ENCODE data around the gene RGS19. TPM values are rescaled to one million over a fixed set of nuclear protein-coding genes. Genes with fewer than 3 reads are reported as not detected.

Gene RGS19
- total and polyA plus RNA-seq, 2 experiments from 2014 or later, result 9.0 to 12.3 TPM

GRCh38 chr20:64101731-64102621 lies 22.7 kb upstream of the RGS19 start:
- peaks cover 26% of the 10 kb centered on the region for H3K27me3 ChIP-seq
- peak in 1 of 2 donors; percentile 82 for DNase-seq (ENCODE audit: low read depth in 1 of 2, low spot score in 1 of 2)
- H3K4me3 ChIP-seq, result peak overlapping the region; percentile 40
- TF ChIP-seq CTCF (IDR thresholded peaks at IDR 0.05; ENCODE audit: low read depth, low read length), result peak; percentile 58
- no peak overlapping the region for H3K27ac ChIP-seq
- H3K9me3 ChIP-seq (ENCODE audit: low read depth), result no peaks in the 10 kb centered on the region
- no peaks in the 10 kb centered on the region for H3K4me1 ChIP-seq (ENCODE audit: low read depth)
- H3K36me3 ChIP-seq, result no peaks in the 10 kb centered on the region

DNA sequence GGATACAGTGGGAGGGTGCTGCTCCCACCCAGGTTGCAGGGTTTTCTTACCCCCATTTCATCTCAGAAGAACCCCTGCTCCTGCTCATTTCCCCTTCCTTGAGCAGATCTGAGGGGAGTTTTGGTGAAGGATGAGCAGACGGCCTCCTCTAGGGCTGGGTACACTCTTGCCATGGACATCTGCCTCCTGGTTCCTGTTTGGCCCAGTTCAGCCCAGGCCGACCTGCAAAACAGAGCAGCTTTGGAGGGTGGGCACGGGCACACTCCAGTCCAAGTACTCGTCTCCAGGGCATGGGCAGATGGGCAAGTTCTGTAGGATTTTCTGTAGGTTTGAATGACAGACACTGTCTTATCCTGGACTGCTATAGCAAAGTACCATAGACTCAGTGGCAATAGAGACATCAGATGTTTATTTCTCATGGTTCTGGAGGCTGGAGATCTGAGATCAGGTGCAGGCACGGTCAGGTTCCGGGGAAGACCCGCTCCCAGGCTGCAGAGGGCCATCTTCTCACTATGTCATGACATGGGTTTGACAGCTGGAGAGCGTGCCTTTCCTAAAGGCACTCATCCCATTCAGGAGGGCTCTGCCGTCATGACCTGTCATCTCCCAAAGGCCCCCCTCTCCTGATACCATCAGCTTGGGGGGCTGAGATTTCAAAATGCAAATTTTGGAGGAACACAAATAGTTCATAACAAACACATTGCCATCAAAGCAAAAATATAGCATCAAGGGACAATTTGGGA lies 21.8 kb upstream of the RGS19 start:
- Histone ChIP-seq H3K27ac (no peak overlapping the region), H3K4me3 (no peak overlapping the region), H3K4me1 (ENCODE audit: low read depth) (no peaks in the 10 kb centered on the region), H3K36me3 (no peaks in the 10 kb centered on the region), H3K27me3 (peaks cover 26% of the 10 kb centered on the region), H3K9me3 (ENCODE audit: low read depth) (no peaks in the 10 kb centered on the region)
- TF ChIP-seq CTCF (IDR thresholded peaks at IDR 0.05; ENCODE audit: low read depth, low read length), result no peak
- no peak for DNase-seq (ENCODE audit: low read depth in 1 of 2, low spot score in 1 of 2)

DNA sequence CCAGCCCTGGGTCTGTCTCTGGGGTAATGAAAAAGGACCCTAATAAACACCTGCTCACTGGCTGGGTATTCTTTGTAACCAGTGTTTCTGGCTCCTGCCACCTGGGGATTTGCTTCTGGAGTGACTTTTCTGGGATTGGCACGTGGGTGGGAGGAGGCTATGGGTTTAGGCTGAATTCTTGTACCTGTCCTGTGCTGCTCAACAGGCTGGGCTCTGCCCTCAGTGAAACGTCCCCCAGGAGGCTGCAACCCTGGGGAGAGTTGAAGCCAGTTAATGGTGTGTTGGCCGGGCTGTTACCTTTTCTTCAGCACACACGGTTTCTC lies 21.2 kb upstream of the RGS19 start:
- Histone ChIP-seq H3K4me3 (no peak overlapping the region), H3K27ac (no peak overlapping the region), H3K27me3 (peaks cover 26% of the 10 kb centered on the region), H3K9me3 (ENCODE audit: low read depth) (no peaks in the 10 kb centered on the region), H3K4me1 (ENCODE audit: low read depth) (no peaks in the 10 kb centered on the region), H3K36me3 (no peaks in the 10 kb centered on the region)
- no peak for TF ChIP-seq CTCF (IDR thresholded peaks at IDR 0.05; ENCODE audit: low read depth, low read length)
- no peak for DNase-seq (ENCODE audit: low read depth in 1 of 2, low spot score in 1 of 2)

DNA sequence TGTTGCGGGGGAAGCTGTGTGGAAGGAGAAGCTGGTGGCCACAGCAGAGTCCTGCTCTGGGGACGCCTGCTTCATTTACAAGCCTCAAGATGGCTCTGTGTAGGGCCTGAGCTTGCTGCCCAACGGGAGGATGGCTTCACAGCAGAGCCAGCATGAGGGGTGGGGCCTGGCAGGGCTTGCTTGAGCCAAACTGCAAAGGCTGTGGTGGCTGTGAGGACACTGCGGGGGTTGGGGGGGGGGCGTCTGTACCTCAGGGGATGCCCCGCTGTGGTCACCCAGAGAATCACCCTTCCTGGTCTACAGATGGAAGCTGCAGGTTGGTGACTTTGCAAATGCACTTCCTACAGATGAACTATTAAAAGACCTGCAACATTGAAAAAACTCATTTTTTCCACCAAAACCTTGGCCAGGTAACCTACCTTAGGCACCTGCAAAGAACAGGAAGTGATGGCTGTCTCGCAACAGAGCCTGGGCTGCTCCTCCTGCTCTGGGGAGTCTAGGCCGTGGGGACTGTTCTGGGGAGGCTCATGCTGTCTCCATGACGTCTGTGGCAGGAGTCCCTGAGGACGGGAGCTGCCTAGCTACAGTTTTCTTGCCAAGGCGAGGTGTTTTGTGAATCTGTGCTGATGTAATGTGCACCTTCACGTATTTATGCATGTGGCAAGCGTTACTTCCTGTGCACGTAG lies 20.7 kb upstream of the RGS19 start:
- no peaks in the 10 kb centered on the region for H3K4me1 ChIP-seq (ENCODE audit: low read depth)
- no peak for TF ChIP-seq CTCF (IDR thresholded peaks at IDR 0.05; ENCODE audit: low read depth, low read length)
- H3K27ac ChIP-seq, result no peak overlapping the region
- H3K4me3 ChIP-seq, result no peak overlapping the region
- H3K9me3 ChIP-seq (ENCODE audit: low read depth), result no peaks in the 10 kb centered on the region
- DNase-seq (ENCODE audit: low read depth in 1 of 2, low spot score in 1 of 2), result no peak
- no peaks in the 10 kb centered on the region for H3K36me3 ChIP-seq
- H3K27me3 ChIP-seq, result peaks cover 26% of the 10 kb centered on the region

DNA sequence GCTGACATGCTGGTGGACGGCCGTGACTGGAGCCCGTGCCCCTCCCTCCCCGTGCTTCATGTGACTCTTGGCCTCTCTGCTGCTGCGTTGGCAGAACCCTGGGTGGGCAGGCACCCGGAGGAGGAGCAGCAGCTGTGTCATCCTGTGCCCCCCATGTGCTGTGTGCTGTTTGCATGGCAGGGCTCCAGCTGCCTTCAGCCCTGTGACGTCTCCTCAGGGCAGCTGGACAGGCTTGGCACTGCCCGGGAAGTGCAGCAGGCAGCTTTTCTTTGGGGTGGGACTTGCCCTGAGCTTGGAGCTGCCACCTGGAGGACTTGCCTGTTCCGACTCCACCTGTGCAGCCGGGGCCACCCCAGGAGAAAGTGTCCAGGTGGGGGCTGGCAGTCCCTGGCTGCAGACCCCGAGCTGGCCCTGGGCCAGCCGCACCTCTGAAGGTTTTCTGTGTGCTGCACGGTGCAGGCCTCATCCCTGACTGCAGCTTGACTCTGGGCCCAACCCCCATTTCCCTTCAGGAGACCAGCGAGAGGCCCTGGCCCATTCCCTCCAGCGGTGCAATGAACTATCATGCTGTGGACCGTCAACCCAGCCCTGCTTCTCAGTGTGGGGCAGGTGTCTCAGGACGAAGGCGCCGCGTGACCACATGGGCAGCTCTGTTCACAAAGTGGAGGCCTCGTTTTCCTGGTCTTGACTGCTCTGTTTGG lies 19.9 kb upstream of the RGS19 start:
- no peaks in the 10 kb centered on the region for H3K9me3 ChIP-seq (ENCODE audit: low read depth)
- no peak overlapping the region for H3K27ac ChIP-seq
- peaks cover 26% of the 10 kb centered on the region for H3K27me3 ChIP-seq
- no peak overlapping the region for H3K4me3 ChIP-seq
- DNase-seq (ENCODE audit: low read depth in 1 of 2, low spot score in 1 of 2), result no peak
- TF ChIP-seq CTCF (IDR thresholded peaks at IDR 0.05; ENCODE audit: low read depth, low read length), result no peak
- H3K36me3 ChIP-seq, result no peaks in the 10 kb centered on the region
- no peaks in the 10 kb centered on the region for H3K4me1 ChIP-seq (ENCODE audit: low read depth)
